Mucosa of descending colon (tissue), 3 donors: ENCODE results near the gene ACAD10. TPM values are rescaled to one million over a fixed set of nuclear protein-coding genes. Genes with fewer than 3 reads are reported as not detected.
A peak's percentile ranks its signal among the peaks of the same experiment; 100 is the strongest.
"Not testable (repeated sequence)": the region's sequence is repeated elsewhere in the genome, so short reads cannot be mapped to it uniquely, and the experiment has no call there.

Experiments
- ATAC-seq: fragments of 200-7000 bp; cut with Tn5 transposase; one replicate; pipeline ENCODE4 v1.9.1; 2020; ENCODE audit warnings: mild to moderate bottlenecking, moderate library complexity
- DNase-seq, 3 donors: peaks; one replicate each; pipeline ENCODE4 v3.0.0-alpha.2; 2020
- H3K36me3 ChIP-seq: fragments of 200-600 bp; one replicate; pipeline ENCODE4 v1.8.0; 2021; ENCODE audit warnings: low read depth, mild to moderate bottlenecking
- H3K4me1 ChIP-seq: fragments of 200-600 bp; one replicate; pipeline ENCODE4 v1.8.0; 2021; ENCODE audit warnings: low read depth, mild to moderate bottlenecking
- H3K4me3 ChIP-seq: fragments of 200-600 bp; one replicate; pipeline ENCODE4 v1.8.0; 2021; ENCODE audit warnings: mild to moderate bottlenecking
- H3K9me3 ChIP-seq: fragments of 200-600 bp; one replicate; pipeline ENCODE4 v1.8.0; 2021; ENCODE audit warnings: mild to moderate bottlenecking
- intact Hi-C, 2 donors: fragments of 100-400 bp; cut with DNase I in 1 of 2; cut with micrococcal nuclease in 1 of 2; formaldehyde crosslinking; loops; one replicate each; pipeline versions ENCODE4 v1.11.0 to v1.11.1; 2022; cut with DNase I, micrococcal nuclease
- total RNA-seq, 3 donors: library from RNA; stranded (reverse); fragmentation: NEBNext Ultra II Directional in 2 of 3; extraction: Animal tissue kit (Norgen Biotek cat#: 25700) in 2 of 3; gene quantifications; one replicate each; pipeline versions ENCODE4 v1.2.1 to v1.2.4, GENCODE V29; 2021 to 2023
- TF ChIP-seq, protein P1 (sequence below): fragments of 200-600 bp; IDR thresholded peaks from one replicate; pipeline ENCODE4 v1.8.0; 2022; ENCODE audit warnings: antibody characterized with exemption, mild to moderate bottlenecking
- donor health status: DM: no; HTN: no; CAD: no; lungs with moderate emphysema.
- donor health status: DM: no; HTN: no; CAD: no.
- donor health status: DM: no; HTN: yes; CAD: no.

ACAD10 gene
- total RNA-seq, 3 donors from 2014 or later, result 36.5 to 55.8 (median 37.9) TPM

GRCh38 chr12:111643427-111643826 lies 42.4 kb upstream of the ACAD10 start:
- intact Hi-C loops, result no loop called here
- Histone ChIP-seq H3K4me3 (no peak overlapping the region), H3K36me3 (peaks cover 4% of the 10 kb centered on the region), H3K4me1 (no peaks in the 10 kb centered on the region), H3K9me3 (no peaks in the 10 kb centered on the region)
- TF ChIP-seq, protein P1, sequence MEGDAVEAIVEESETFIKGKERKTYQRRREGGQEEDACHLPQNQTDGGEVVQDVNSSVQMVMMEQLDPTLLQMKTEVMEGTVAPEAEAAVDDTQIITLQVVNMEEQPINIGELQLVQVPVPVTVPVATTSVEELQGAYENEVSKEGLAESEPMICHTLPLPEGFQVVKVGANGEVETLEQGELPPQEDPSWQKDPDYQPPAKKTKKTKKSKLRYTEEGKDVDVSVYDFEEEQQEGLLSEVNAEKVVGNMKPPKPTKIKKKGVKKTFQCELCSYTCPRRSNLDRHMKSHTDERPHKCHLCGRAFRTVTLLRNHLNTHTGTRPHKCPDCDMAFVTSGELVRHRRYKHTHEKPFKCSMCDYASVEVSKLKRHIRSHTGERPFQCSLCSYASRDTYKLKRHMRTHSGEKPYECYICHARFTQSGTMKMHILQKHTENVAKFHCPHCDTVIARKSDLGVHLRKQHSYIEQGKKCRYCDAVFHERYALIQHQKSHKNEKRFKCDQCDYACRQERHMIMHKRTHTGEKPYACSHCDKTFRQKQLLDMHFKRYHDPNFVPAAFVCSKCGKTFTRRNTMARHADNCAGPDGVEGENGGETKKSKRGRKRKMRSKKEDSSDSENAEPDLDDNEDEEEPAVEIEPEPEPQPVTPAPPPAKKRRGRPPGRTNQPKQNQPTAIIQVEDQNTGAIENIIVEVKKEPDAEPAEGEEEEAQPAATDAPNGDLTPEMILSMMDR, result no peak
- DNase-seq (peak in 2 of 3 donors; percentile 33 to 78), ATAC-seq (peak; percentile 82)

GRCh38 chr12:111645433-111645832 lies 40.4 kb upstream of the ACAD10 start:
- intact Hi-C loops, result no loop called here
- no peaks in the 10 kb centered on the region for H3K4me1 ChIP-seq
- H3K36me3 ChIP-seq, result peaks cover 10% of the 10 kb centered on the region
- no peak for ATAC-seq
- DNase-seq, result no peak
- TF ChIP-seq, protein P1, result no peak
- H3K9me3 ChIP-seq, result no peaks in the 10 kb centered on the region
- no peak overlapping the region for H3K4me3 ChIP-seq

GRCh38 chr12:111650912-111651311 lies 34.9 kb upstream of the ACAD10 start:
- H3K36me3 ChIP-seq, result peaks cover 5% of the 10 kb centered on the region
- H3K4me3 ChIP-seq, result no peak overlapping the region
- H3K4me1 ChIP-seq, result no peaks in the 10 kb centered on the region
- no peak for ATAC-seq
- H3K9me3 ChIP-seq, result no peaks in the 10 kb centered on the region
- intact Hi-C loops, result no loop called here
- TF ChIP-seq, protein P1, result no peak
- no peak for DNase-seq

- DNase-seq, H3K4me1 ChIP-seq, H3K4me3 ChIP-seq, H3K36me3 ChIP-seq, H3K9me3 ChIP-seq, ATAC-seq, intact Hi-C loops: not testable (repeated sequence)
Measured at GRCh38 chr12:111652530-111652929, 33.3 kb upstream of the ACAD10 start.

GRCh38 chr12:111653596-111653995 lies 32.3 kb upstream of the ACAD10 start:
- Histone ChIP-seq H3K4me1 (no peaks in the 10 kb centered on the region), H3K9me3 (no peaks in the 10 kb centered on the region), H3K36me3 (peaks cover 5% of the 10 kb centered on the region), H3K4me3 (no peak overlapping the region)
- no peak for ATAC-seq
- intact Hi-C loops, result no loop called here
- DNase-seq, result no peak
- TF ChIP-seq, protein P1, result no peak

- H3K9me3 ChIP-seq, result no peaks in the 10 kb centered on the region
- no peaks in the 10 kb centered on the region for H3K4me1 ChIP-seq
- intact Hi-C loops, result no loop called here
- no peak overlapping the region for H3K4me3 ChIP-seq
- H3K36me3 ChIP-seq, result no peaks in the 10 kb centered on the region
- no peak for DNase-seq
- TF ChIP-seq, protein P1, result no peak
- no peak for ATAC-seq
Measured at GRCh38 chr12:111655356-111655755, 30.5 kb upstream of the ACAD10 start.
